HG02678 (cell line): ENCODE measurements around the gene ESF1.
"Not testable (repeated sequence)": the region's sequence is repeated elsewhere in the genome, so short reads cannot be mapped to it uniquely, and the experiment has no call there.

ENCODE experiments used
- ATAC-seq: cut with Tn5 transposase; IDR thresholded peaks from one replicate; pipeline ENCODE4 v1.9.1; 2021; ENCODE audit warnings: mild to moderate bottlenecking, moderate library complexity; ENCODE audit not compliant: unreplicated experiment

Gene ESF1

DNA sequence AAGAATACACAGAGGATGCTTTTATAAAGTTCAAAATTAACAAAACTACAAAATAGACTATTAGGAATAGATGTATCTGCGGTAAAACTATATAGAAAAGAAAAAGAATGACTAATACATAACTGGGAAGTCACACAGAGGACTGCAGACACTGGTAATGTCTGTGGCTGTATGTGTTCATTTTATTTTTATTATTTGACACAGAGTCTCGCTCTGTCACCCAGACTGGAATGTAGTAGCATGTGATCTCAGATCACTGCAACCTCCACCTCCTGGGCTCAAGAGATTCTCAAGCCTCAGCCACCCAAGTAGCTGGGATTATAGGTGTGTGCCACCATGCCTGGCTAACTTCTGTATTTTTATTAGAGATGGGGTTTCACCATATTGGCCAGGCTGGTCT is 38.9 kb downstream of the ESF1 start:
- no peak for ATAC-seq

DNA sequence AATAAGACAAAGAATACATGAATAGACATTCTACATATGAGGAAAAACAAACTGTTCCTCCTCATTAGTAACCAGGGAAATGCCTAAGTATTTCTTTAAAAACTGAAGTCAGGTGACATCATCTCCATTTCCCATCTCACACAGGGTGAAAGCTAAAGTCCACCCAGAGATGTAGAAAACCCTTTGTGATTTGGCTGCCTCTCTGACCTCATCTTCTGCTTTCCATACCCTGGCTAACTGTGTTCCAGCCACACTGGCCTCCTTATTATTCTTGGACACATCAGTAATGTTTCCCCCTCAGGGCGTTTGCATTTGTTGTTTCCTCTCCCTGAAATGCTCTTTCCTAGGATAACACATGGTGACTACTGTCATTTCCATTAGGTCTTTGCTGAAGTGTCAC is 40.4 kb downstream of the ESF1 start:
- ATAC-seq = no peak

DNA sequence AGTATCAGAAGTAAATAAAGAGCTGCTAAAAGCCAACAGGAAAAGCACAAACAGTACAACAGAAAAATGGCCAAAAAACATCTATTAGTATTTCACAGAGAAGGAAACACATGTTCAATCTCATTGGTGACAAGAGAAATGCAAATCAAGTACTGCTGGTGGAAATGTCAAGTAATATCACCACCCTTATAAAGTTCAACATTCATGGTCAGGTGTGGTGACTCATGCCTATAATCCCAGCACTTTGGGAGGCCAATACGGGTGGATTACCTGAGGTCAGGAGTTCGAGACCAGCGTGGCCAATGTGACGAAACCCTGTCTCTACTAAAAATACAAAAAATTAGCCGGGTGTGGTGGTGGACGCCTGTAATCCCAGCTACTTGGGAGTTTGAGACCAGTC is 42.8 kb downstream of the ESF1 start:
- ATAC-seq = no peak

GRCh38 chr20:13739731-13740649 is 44.7 kb downstream of the ESF1 start:
- no peak for ATAC-seq

- not testable (repeated sequence) for ATAC-seq
Observed at GRCh38 chr20:13738187-13738586, 46.5 kb downstream of the ESF1 start.

DNA sequence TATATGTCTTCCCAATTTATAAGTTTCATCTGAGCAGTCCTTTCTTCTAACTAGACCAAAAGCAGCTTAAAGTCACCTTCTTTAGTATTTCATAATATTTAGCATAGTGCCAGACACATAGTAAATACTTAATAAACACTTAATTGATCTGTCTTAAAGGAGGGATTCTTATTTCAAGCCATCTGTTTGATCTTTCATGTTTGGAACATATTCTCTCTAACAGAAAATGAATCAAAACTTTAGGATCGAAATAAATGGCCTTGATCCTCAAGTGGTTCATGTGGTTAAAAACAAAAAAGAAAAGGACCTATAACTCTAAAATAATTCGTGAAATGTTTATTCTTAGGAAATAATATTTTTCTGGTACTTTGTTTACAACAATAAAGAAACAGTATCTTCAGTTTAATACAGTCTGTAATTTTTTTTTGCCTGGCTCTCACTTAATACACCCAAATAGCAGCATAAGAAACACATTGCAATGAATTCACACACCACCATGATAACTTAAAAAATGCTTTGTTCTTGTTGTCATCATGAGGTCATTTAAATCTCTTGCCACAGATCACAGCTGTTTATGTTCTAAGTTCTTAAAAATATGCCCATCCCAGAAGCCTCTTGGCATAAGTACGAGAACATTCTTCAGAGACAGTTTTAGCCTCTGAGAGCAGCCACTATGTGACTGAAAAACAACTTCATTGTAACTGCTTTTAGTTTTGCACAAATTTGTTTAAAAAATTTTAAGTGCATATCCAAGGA is 48.1 kb downstream of the ESF1 start:
- no peak for ATAC-seq

DNA sequence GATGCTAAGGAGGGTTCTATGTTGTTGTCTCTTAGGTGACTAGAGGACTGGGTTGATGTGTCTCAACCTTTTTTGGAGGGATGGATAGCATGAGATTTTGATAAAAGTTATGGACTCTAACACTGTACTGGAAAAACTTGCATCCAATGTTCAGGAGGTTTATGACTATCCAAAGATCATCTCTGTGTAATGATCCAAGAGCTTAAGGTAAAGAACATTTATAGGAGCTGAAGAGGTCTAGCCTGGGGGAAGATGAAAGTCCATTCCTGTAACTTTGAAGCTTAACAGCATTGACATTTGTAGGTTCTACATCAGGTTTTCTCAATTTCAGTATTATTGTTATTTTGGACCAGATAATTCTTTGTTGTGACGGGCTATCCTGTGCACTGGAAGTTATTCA is 48.9 kb downstream of the ESF1 start:
- ATAC-seq = no peak

DNA sequence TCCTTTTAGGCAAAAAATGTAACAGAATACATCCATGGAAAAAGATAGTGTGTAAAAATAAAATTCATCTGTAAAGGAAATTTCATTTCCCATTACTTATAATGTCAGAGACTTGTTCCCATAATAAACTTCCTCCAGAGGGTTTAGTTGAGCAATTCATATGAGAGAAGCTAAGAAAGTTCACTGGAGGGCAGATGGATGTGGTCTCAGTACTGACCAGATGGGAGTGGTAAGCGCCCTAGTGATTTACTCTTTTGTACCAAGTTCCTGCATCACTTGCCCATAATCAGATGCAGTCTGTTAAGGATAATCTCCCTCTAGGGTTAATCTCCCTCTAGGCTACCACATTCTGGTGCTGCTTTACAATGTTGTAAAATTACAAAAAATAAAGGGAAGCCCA is 61.7 kb downstream of the ESF1 start:
- ATAC-seq = no peak

GRCh38 chr20:13718171-13718570 is 66.5 kb downstream of the ESF1 start:
- peak; percentile 20 for ATAC-seq

GRCh38 chr20:13717631-13718044 is 67.1 kb downstream of the ESF1 start:
- peak; percentile 93 for ATAC-seq

DNA sequence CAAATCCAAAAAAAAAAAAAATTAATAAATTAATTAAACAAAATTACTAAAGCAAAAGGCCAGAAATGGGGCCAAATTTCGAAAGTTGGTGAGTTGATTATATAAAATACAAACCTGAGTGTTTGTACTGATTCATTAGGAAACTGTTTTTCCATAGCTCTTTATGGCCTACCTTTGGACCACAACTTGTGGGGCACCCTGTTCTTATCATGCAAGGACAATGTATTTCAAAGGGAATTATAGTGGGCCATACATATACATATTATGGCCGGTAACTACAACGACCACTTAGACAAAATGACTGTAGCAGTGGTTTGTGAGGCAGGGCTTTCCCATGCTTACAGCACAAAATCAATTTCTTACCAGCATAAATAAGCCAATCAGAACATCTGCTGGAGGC is 69.5 kb downstream of the ESF1 start:
- no peak for ATAC-seq

DNA sequence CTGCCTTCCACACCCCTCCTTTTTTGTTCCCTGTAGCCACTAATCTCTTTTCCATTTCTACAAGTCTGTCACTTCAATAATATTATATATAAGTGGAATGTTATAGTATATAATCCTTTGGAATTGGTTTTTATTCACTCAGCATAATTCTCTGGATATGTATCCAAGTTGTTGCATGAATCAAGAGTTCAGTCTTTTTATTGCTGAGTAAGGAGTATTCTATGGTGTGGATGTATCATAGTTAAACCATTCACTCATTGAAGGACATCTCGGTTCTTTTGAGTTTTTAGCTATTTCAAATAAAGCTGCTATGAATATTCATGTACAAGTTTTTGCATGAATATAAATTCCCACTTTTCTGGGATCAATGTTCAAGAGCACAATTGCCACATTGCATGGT is 76.5 kb downstream of the ESF1 start:
- ATAC-seq = no peak

DNA sequence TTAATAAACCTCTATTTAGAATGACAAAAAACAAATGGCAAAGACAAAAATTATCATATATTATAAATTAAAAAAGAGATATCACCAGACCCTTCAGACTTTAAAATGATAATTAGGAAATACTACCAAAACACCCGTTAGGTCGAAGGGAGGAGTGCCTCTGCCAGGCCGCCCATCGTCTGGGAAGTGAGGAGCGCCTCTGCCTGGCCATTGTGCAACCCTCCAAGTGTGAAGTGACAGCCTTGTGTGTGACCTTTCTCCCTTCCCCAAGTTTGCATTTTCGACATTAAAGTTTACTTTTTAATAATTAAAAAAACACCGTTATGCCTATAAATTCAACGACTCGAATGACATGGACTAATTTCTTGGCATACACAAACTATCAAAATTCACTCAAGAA is 81.5 kb downstream of the ESF1 start:
- no peak for ATAC-seq

GRCh38 chr20:13701486-13701885 is 83.2 kb downstream of the ESF1 start:
- ATAC-seq = no peak

- no peak for ATAC-seq
Observed at GRCh38 chr20:13700761-13701160, 84.0 kb downstream of the ESF1 start.

GRCh38 chr20:13694420-13695150 is 90.1 kb downstream of the ESF1 start:
- no peak for ATAC-seq

GRCh38 chr20:13692802-13693736 is 91.7 kb downstream of the ESF1 start:
- no peak for ATAC-seq

GRCh38 chr20:13690943-13691342 is 93.8 kb downstream of the ESF1 start:
- ATAC-seq = no peak

- ATAC-seq = no peak
Observed at GRCh38 chr20:13687815-13688214, 96.9 kb downstream of the ESF1 start.

DNA sequence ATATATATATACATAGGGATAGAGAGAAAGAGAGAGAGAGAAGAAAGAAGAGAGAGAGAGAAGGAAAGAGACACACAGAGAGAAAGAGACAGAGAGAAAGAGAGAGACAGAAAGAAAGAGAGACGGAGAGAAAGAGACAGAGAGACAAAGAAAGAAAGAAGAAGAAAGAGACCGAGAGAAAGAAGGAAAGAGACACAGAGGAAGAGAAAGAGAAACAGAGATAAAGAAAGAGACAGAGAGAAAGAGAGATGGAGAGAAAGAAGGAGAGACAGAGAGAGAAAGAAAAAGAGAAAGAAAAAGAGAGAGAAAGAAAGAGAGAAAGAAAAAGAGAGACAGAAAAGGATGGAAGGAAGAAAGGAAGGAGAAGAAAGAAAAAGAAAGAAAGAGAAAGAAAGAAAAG is 99.1 kb downstream of the ESF1 start:
- ATAC-seq = no peak
